NB4 (cell line): ENCODE results near the gene SMIM22.

ENCODE experiments used
- POLR2A ChIP-seq: IDR thresholded peaks from 2 replicates; pipeline ENCODE4 v1.6.1; 2011; ENCODE audit warnings: mild to moderate bottlenecking; ENCODE audit not compliant: insufficient read length; ENCODE audit errors: extremely low read depth
- TF ChIP-seq, protein P1 (sequence below): IDR thresholded peaks from one replicate; pipeline ENCODE4 v1.5.1; 2012; ENCODE audit warnings: low read depth, low read length
- TF ChIP-seq, protein P2 (sequence below): IDR thresholded peaks from 2 replicates; pipeline ENCODE4 v1.6.1; 2011; ENCODE audit warnings: low read depth, low read length

DNA sequence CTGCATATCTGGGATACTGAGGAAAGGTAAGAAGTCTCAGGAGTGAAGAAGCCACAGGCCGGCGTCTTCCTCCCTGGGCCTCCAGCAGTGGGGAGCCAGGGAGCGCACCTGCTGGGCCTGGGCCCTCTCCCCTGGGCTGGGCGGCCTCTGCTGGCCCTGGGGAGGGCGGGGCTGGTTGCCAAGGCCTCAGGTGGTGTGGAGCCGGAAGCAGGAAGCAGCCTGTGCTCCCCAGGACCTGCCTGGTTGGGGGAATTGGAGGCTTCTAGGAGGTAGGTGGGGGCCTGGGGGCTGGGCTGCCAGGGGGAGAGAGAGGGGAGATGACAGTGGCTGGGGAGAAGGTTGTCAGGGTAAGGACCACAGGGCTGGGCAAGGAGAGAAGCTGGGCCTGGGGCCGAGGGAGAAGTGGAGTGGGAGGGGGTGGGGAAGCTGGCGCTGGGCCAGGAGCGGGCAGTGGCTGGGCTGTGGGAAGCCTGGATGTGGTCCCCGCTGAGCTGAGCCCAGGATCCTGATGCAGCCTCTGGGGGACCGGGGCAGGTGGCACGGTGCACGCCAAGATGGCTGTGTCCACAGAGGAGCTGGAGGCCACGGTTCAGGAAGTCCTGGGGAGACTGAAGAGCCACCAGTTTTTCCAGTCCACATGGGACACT, at the start of gene SMIM22:
- TF ChIP-seq, protein P1, sequence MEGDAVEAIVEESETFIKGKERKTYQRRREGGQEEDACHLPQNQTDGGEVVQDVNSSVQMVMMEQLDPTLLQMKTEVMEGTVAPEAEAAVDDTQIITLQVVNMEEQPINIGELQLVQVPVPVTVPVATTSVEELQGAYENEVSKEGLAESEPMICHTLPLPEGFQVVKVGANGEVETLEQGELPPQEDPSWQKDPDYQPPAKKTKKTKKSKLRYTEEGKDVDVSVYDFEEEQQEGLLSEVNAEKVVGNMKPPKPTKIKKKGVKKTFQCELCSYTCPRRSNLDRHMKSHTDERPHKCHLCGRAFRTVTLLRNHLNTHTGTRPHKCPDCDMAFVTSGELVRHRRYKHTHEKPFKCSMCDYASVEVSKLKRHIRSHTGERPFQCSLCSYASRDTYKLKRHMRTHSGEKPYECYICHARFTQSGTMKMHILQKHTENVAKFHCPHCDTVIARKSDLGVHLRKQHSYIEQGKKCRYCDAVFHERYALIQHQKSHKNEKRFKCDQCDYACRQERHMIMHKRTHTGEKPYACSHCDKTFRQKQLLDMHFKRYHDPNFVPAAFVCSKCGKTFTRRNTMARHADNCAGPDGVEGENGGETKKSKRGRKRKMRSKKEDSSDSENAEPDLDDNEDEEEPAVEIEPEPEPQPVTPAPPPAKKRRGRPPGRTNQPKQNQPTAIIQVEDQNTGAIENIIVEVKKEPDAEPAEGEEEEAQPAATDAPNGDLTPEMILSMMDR, result no peak
- TF ChIP-seq POLR2A, result no peak
- TF ChIP-seq, protein P2, sequence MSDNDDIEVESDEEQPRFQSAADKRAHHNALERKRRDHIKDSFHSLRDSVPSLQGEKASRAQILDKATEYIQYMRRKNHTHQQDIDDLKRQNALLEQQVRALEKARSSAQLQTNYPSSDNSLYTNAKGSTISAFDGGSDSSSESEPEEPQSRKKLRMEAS, result no peak
